ENCODE measurements around the gene NR2C2. TPM values are rescaled to one million over a fixed set of nuclear protein-coding genes. Genes with fewer than 3 reads are reported as not detected.

The NR2C2 gene
- total RNA-seq, 1 experiment from 2014 or later = 50.8 TPM

- ATAC-seq = no peak
- DNase-seq (ENCODE audit: low spot score) = no peak
- Mint-ChIP-seq H3K9me3 (no peaks in the 10 kb centered on the region), H3K27ac (no peak overlapping the region), H3K36me3 (peaks cover 59% of the 10 kb centered on the region), H3K4me1 (peaks cover 16% of the 10 kb centered on the region), H3K4me3 (no peak overlapping the region), H3K27me3 (ENCODE audit: low read depth) (no peaks in the 10 kb centered on the region)
- ChIA-PET POLR2A (no interaction called here), CTCF (no interaction called here)
- TF ChIP-seq CREM (CRISPR knock-in tag; IDR thresholded peaks at IDR 0.05) (no peak), NFATC4 (CRISPR knock-in tag; IDR thresholded peaks at IDR 0.05) (no peak), AR (CRISPR knock-in tag; IDR thresholded peaks at IDR 0.05) (no peak), TCF7 (CRISPR knock-in tag; IDR thresholded peaks at IDR 0.05; ENCODE audit: low read depth) (no peak), GTF2I (CRISPR knock-in tag; conservative IDR thresholded peaks at IDR 0.05) (no peak), ZNF416 (CRISPR knock-in tag; IDR thresholded peaks at IDR 0.05) (no peak), ETV6 (CRISPR knock-in tag; IDR thresholded peaks at IDR 0.05) (no peak), KAT7 (CRISPR knock-in tag; IDR thresholded peaks at IDR 0.05; ENCODE audit: borderline replicate concordance) (no peak), RELA (CRISPR knock-in tag; IDR thresholded peaks at IDR 0.05; ENCODE audit: borderline replicate concordance) (no peak), NFE2L1 (CRISPR knock-in tag; IDR thresholded peaks at IDR 0.05) (no peak), GRHL2 (CRISPR knock-in tag; IDR thresholded peaks at IDR 0.05; ENCODE audit: insufficient replicate concordance, severe bottlenecking) (no peak), EMX1 (CRISPR knock-in tag; IDR thresholded peaks at IDR 0.05) (no peak), JUN (CRISPR knock-in tag; IDR thresholded peaks at IDR 0.05) (no peak), ARID4B (CRISPR knock-in tag; IDR thresholded peaks at IDR 0.05; ENCODE audit: borderline replicate concordance) (no peak)
These were observed 109.5 kb downstream of the NR2C2 start for GRCh38 chr3:15056676-15057404.

DNA sequence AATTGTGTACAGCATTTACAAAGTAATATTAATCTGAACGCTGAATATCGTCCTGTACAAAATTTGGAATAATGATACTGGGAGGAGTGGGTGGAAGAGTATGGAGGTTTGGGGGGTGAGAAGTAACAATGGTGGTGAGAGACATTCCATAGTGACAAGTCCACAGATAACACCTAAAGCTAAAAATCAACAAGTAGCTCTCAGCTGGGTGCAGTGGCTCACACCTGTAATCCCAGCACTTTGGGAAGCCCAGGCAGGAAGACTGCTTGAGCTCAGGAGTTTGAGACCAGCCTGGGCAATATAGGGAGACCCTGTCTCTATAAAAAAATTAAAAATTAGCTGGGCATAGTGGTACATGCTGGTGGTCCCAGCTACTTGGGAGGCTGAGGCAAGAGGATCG lies 112.6 kb downstream of the NR2C2 start:
- ChIA-PET POLR2A (no interaction called here), CTCF (interaction anchor here (0.6 to 1.5 kb wide), 4 partner anchors 9 to 146 kb away, joined by 3 to 8 read pairs (median 4); no protein-coding TSS in a partner anchor)
- Mint-ChIP-seq H3K27me3 (ENCODE audit: low read depth) (no peaks in the 10 kb centered on the region), H3K27ac (no peak overlapping the region), H3K4me3 (no peak overlapping the region), H3K4me1 (peaks cover 27% of the 10 kb centered on the region), H3K36me3 (peaks cover 54% of the 10 kb centered on the region), H3K9me3 (no peaks in the 10 kb centered on the region)
- TF ChIP-seq SMAD4 (CRISPR knock-in tag; IDR thresholded peaks at IDR 0.05) = no peak
- TF ChIP-seq STAT6 (CRISPR knock-in tag; conservative IDR thresholded peaks at IDR 0.05; ENCODE audit: low read depth) = no peak
- no peak for TF ChIP-seq NR3C1 (CRISPR knock-in tag; conservative IDR thresholded peaks at IDR 0.05; ENCODE audit: low read depth)
- TF ChIP-seq ESRRA (CRISPR knock-in tag; IDR thresholded peaks at IDR 0.05; ENCODE audit: borderline replicate concordance) = no peak
- TF ChIP-seq NR1H2 (CRISPR knock-in tag; IDR thresholded peaks at IDR 0.05) = no peak
- TF ChIP-seq, protein P1, sequence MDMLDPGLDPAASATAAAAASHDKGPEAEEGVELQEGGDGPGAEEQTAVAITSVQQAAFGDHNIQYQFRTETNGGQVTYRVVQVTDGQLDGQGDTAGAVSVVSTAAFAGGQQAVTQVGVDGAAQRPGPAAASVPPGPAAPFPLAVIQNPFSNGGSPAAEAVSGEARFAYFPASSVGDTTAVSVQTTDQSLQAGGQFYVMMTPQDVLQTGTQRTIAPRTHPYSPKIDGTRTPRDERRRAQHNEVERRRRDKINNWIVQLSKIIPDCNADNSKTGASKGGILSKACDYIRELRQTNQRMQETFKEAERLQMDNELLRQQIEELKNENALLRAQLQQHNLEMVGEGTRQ (CRISPR knock-in tag; IDR thresholded peaks at IDR 0.05) = no peak
- ATAC-seq = no peak
- no peak for DNase-seq (ENCODE audit: low spot score)
